SH-SY5Y (cell line): ENCODE data around the gene UNC119.

Experiments used
- GATA2 ChIP-seq: IDR thresholded peaks from 2 replicates; pipeline ENCODE4 v1.6.1; 2011; ENCODE audit warnings: mild to moderate bottlenecking, low read depth, low read length
- GATA3 ChIP-seq: IDR thresholded peaks from 2 replicates; pipeline ENCODE4 v1.6.1; 2011; ENCODE audit warnings: low read depth, mild to moderate bottlenecking, low read length, moderate library complexity

DNA sequence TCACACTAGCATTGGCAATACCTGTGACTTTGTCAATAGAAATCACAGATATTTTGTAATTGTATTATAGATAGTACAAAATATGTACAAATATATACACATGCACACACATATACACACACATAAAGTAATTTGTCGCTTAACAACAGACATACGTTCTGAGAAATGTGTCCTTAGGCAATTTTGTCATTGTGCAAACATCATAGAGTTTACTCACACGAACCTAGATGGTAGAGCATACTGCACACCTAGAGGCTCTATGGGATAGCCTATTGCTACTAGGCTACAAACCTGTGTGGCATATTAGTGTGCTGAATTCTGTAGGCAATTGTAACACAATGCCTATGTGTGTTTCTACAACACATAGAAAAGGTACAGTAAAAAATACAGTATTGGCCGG is 11.0 kb downstream of the UNC119 start:
- TF ChIP-seq GATA3 (no peak), GATA2 (no peak)
